ENCODE results near the gene SPEM2. TPM values are rescaled to one million over a fixed set of nuclear protein-coding genes. Genes with fewer than 3 reads are reported as not detected.
"Not testable (repeated sequence)": the region's sequence is repeated elsewhere in the genome, so short reads cannot be mapped to it uniquely, and the experiment has no call there.

The SPEM2 gene
- total RNA-seq, 1 experiment from 2014 or later, result 0.24 TPM

DNA sequence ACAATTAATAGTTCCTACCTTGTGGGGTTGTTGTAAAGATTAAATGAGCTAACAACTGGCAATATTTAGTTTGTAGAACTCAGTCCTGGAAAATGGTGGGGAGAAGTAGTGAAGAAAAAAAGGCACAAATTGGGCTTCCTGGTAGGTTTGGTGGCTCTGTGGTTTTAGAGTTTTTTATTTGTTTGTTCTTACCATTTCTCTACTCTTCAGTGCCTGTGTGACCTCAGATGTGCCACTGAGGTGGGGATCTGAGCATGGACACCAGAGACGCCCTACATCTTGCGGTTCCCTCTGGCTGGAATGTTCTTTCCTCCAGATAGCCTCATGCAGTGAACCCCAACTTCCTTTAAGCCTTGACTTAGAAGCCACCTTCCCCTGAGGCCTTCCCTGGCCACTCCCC is 46.3 kb downstream of the SPEM2 start:
- CTCF ChIA-PET, result no interaction called here
- POLR2A ChIA-PET (ENCODE audit: low non-redundant PET), result no interaction called here
- Histone ChIP-seq H3K4me3 (ENCODE audit: low read depth, low read length, poor library complexity, severe bottlenecking) (no peak overlapping the region), H3K9me3 (ENCODE audit: low read depth, low read length, poor library complexity, severe bottlenecking) (no peaks in the 10 kb centered on the region), H3K27ac (ENCODE audit: low read depth, low read length, poor library complexity, severe bottlenecking) (no peak overlapping the region), H3K4me1 (ENCODE audit: insufficient read depth, low read length, poor library complexity, severe bottlenecking) (peaks cover 2% of the 10 kb centered on the region), H3K36me3 (ENCODE audit: insufficient read depth, low read length, poor library complexity, severe bottlenecking) (peaks cover 5% of the 10 kb centered on the region), H3K27me3 (replicated peaks; ENCODE audit: insufficient read depth, low read depth, low read length, poor library complexity) (no peaks in the 10 kb centered on the region)
- BruUV-seq (replicated peaks), result TSS peak; percentile 14
- TF ChIP-seq EZH2 (IDR thresholded peaks at IDR 0.05; ENCODE audit: borderline replicate concordance, low read depth, low read length, poor library complexity, severe bottlenecking) (no peak), CTCF (conservative IDR thresholded peaks at IDR 0.05; ENCODE audit: low read depth, low read length) (no peak)
- DNase-seq (ENCODE audit: low spot score), result no peak
- intact Hi-C loops (cut with micrococcal nuclease; ENCODE audit: unreplicated experiment), result no loop called here

GRCh38 chr17:7474767-7475166 is 49.4 kb downstream of the SPEM2 start:
- BruUV-seq (replicated peaks); CTCF ChIA-PET; POLR2A ChIA-PET (ENCODE audit: low non-redundant PET); H3K27ac ChIP-seq (ENCODE audit: low read depth, low read length, poor library complexity, severe bottlenecking); H3K4me3 ChIP-seq (ENCODE audit: low read depth, low read length, poor library complexity, severe bottlenecking); H3K36me3 ChIP-seq (ENCODE audit: insufficient read depth, low read length, poor library complexity, severe bottlenecking); H3K27me3 ChIP-seq (replicated peaks; ENCODE audit: insufficient read depth, low read depth, low read length, poor library complexity); intact Hi-C loops (cut with micrococcal nuclease; ENCODE audit: unreplicated experiment); DNase-seq (ENCODE audit: low spot score); H3K9me3 ChIP-seq (ENCODE audit: low read depth, low read length, poor library complexity, severe bottlenecking): not testable (repeated sequence)
- peaks cover 22% of the 10 kb centered on the region for H3K4me1 ChIP-seq (ENCODE audit: insufficient read depth, low read length, poor library complexity, severe bottlenecking)

GRCh38 chr17:7475764-7476422 is 50.5 kb downstream of the SPEM2 start:
- ChIA-PET POLR2A (ENCODE audit: low non-redundant PET) (no interaction called here), CTCF (interaction anchor here (0.5 kb wide), 1 partner anchor 175 kb away, joined by 3 read pairs; the partner anchor contains the start of gene ATP1B2)
- TF ChIP-seq CTCF (conservative IDR thresholded peaks at IDR 0.05; ENCODE audit: low read depth, low read length) (no peak), EZH2 (IDR thresholded peaks at IDR 0.05; ENCODE audit: borderline replicate concordance, low read depth, low read length, poor library complexity, severe bottlenecking) (no peak)
- intact Hi-C loops (cut with micrococcal nuclease; ENCODE audit: unreplicated experiment), result no loop called here
- Histone ChIP-seq H3K4me3 (ENCODE audit: low read depth, low read length, poor library complexity, severe bottlenecking) (no peak overlapping the region), H3K36me3 (ENCODE audit: insufficient read depth, low read length, poor library complexity, severe bottlenecking) (no peaks in the 10 kb centered on the region), H3K9me3 (ENCODE audit: low read depth, low read length, poor library complexity, severe bottlenecking) (no peaks in the 10 kb centered on the region), H3K27ac (ENCODE audit: low read depth, low read length, poor library complexity, severe bottlenecking) (no peak overlapping the region), H3K4me1 (ENCODE audit: insufficient read depth, low read length, poor library complexity, severe bottlenecking) (peaks cover 29% of the 10 kb centered on the region), H3K27me3 (replicated peaks; ENCODE audit: insufficient read depth, low read depth, low read length, poor library complexity) (no peaks in the 10 kb centered on the region)
- DNase-seq (ENCODE audit: low spot score), result no peak
- no TSS peak for BruUV-seq (replicated peaks)

- intact Hi-C loops (cut with micrococcal nuclease; ENCODE audit: unreplicated experiment), result no loop called here
- CTCF ChIA-PET, result no interaction called here
- no peak overlapping the region for H3K27ac ChIP-seq (ENCODE audit: low read depth, low read length, poor library complexity, severe bottlenecking)
- no peak for TF ChIP-seq CTCF (conservative IDR thresholded peaks at IDR 0.05; ENCODE audit: low read depth, low read length)
- no peak for TF ChIP-seq EZH2 (IDR thresholded peaks at IDR 0.05; ENCODE audit: borderline replicate concordance, low read depth, low read length, poor library complexity, severe bottlenecking)
- no peak overlapping the region for H3K4me3 ChIP-seq (ENCODE audit: low read depth, low read length, poor library complexity, severe bottlenecking)
- no peaks in the 10 kb centered on the region for H3K9me3 ChIP-seq (ENCODE audit: low read depth, low read length, poor library complexity, severe bottlenecking)
- peaks cover 29% of the 10 kb centered on the region for H3K4me1 ChIP-seq (ENCODE audit: insufficient read depth, low read length, poor library complexity, severe bottlenecking)
- no peaks in the 10 kb centered on the region for H3K27me3 ChIP-seq (replicated peaks; ENCODE audit: insufficient read depth, low read depth, low read length, poor library complexity)
- no peak for DNase-seq (ENCODE audit: low spot score)
- H3K36me3 ChIP-seq (ENCODE audit: insufficient read depth, low read length, poor library complexity, severe bottlenecking), result no peaks in the 10 kb centered on the region
- POLR2A ChIA-PET (ENCODE audit: low non-redundant PET), result no interaction called here
- no TSS peak for BruUV-seq (replicated peaks)
Observed at GRCh38 chr17:7476494-7476893, 51.1 kb downstream of the SPEM2 start.
